Measurements from ENCODE around the gene MLST8. TPM values are rescaled to one million over a fixed set of nuclear protein-coding genes. Genes with fewer than 3 reads are reported as not detected.

The MLST8 gene
- total RNA-seq, 1 experiment from 2014 or later: 58.7 TPM

GRCh38 chr16:2238150-2238837 lies 33.0 kb downstream of the MLST8 start:
- H2AFZ ChIP-seq (ENCODE audit: low read depth, low read length, poor library complexity, severe bottlenecking): no peak overlapping the region
- no peak overlapping the region for H3K4me2 ChIP-seq (ENCODE audit: low read length)
- no peaks in the 10 kb centered on the region for H3K27me3 ChIP-seq (ENCODE audit: insufficient read depth, low read length)
- H3K9ac ChIP-seq (ENCODE audit: low read length): no peak overlapping the region
- no peaks in the 10 kb centered on the region for H3K9me2 ChIP-seq (ENCODE audit: insufficient read depth)
- ATAC-seq: peak; percentile 14
- no peaks in the 10 kb centered on the region for H3K9me3 ChIP-seq (ENCODE audit: control insufficient read depth in 1 of 2, insufficient read depth in 1 of 2, low read depth in 1 of 2, low read length in 2 of 2)
- intact Hi-C loops (cut with micrococcal nuclease): no loop called here
- peaks cover 2% of the 10 kb centered on the region; the same call in 1 of the 2 replicates for H3K79me2 ChIP-seq (ENCODE audit: insufficient read depth, low read length)
- peaks cover 4 to 15% of the 10 kb centered on the region in 2 experiments; a peak in 2 of 4 replicates for H3K36me3 ChIP-seq (ENCODE audit: control insufficient read depth in 1 of 2, insufficient read depth in 2 of 2, low read length in 2 of 2)
- no TSS peak for BruUV-seq (replicated peaks)
- no peak overlapping the region for H3K4me3 ChIP-seq (replicated peaks in 1 of 2; ENCODE audit: low read depth in 1 of 2, low read length in 2 of 2)
- RAD21 ChIA-PET (ENCODE audit: low non-redundant PET in 1 of 2, low total read pairs in 2 of 2, uncharacterized antibody in 2 of 2, unreplicated experiment in 2 of 2): interaction anchor here in 1 of 2 experiments (0.8 kb wide), 1 partner anchor 43 kb away, joined by 3 read pairs; no protein-coding TSS in a partner anchor
- POLR2A ChIA-PET: interaction anchor here (1.2 to 1.5 kb wide), 2 partner anchors 12 to 13 kb away, joined by 6 to 8 read pairs; partner anchors contain the start of gene ECI1
- no peak overlapping the region; the same call in 1 of the 2 replicates for H3K27ac ChIP-seq (ENCODE audit: low read depth, low read length)
- CTCF ChIA-PET: no interaction called here
- no peak for DNase-seq (ENCODE audit: low read depth, low spot score)
- TF ChIP-seq YY1 (IDR thresholded peaks at IDR 0.05; ENCODE audit: extremely low read depth, insufficient replicate concordance, low read depth, low read length) (no peak), TCF7L2 (IDR thresholded peaks at IDR 0.05; ENCODE audit: borderline replicate concordance, extremely low read depth, insufficient read depth, insufficient read length) (no peak), ZNF274 (IDR thresholded peaks at IDR 0.05; ENCODE audit: low read depth, low read length) (no peak), CTCF (IDR thresholded peaks at IDR 0.05 in 2 of 3, conservative IDR thresholded peaks at IDR 0.05 in 1 of 3; ENCODE audit: borderline replicate concordance in 1 of 3, insufficient read depth in 1 of 3, low read depth in 2 of 3, low read length in 2 of 3) (no peak), CBX3 (IDR thresholded peaks at IDR 0.05; ENCODE audit: low read depth) (no peak), EGR1 (IDR thresholded peaks at IDR 0.05; ENCODE audit: low read depth) (no peak)
- H4K20me1 ChIP-seq (ENCODE audit: insufficient read depth): no peaks in the 10 kb centered on the region
- H3K4me1 ChIP-seq (ENCODE audit: control insufficient read depth in 1 of 2, insufficient read depth in 2 of 2, low read length in 2 of 2): peaks cover 0 to 14% of the 10 kb centered on the region in 2 experiments; a peak in 3 of 4 replicates
